RWPE1 (cell line): ENCODE measurements around the gene IGF2.
A peak's percentile ranks its signal among the peaks of the same experiment; 100 is the strongest.

Experiments
- CTCF ChIA-PET: fragments of 350-600 bp; sonication (Branson Sonifier 250); formaldehyde crosslinking; extraction: SDS; loops from one replicate; lab custom pipeline; 2021; lab: Yijun Ruan, JAX
- POLR2A ChIA-PET: fragments of 400-600 bp; formaldehyde crosslinking; extraction: SDS; loops from one replicate; lab custom pipeline; 2020; ENCODE audit warnings: antibody characterized with exemption; ENCODE audit not compliant: low non-redundant PET; lab: Yijun Ruan, JAX
- DNase-seq: peaks from one replicate; pipeline ENCODE4 v3.0.0; 2012; ENCODE audit warnings: low spot score
- H3K27ac ChIP-seq: fragments of 450-650 bp; 2 replicates; pipeline ENCODE4 v1.5.1; 2017
- TF ChIP-seq, protein P1 (sequence below): fragments of 450-650 bp; conservative IDR thresholded peaks from 2 replicates; pipeline ENCODE4 v1.5.1; 2017; ENCODE audit warnings: low read depth, mild to moderate bottlenecking

The IGF2 gene, protein sequence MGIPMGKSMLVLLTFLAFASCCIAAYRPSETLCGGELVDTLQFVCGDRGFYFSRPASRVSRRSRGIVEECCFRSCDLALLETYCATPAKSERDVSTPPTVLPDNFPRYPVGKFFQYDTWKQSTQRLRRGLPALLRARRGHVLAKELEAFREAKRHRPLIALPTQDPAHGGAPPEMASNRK

DNA sequence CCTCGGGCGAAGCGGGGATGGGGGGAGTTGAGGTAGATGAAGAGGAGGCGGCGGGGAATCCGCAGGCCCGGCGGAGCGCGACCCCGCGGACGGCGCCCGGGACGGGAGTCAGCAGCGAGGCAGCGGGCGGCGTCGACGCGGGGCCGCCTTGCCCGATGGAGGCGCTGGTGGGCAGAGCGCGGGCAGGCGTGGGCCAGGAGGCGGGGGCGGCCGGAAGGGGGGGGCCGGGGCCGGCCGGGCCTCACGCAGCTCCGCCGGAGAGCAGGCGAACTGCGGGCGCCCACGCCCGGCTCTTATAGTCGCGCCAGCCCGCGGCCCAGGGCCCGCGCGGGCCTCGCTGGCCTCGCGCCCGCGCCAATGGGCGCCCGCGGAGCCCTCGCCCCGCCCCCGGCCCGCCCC lies at the start of gene IGF2:
Gene IGF2 (minus strand): TSS at position 267 of the 399 bp plus-strand sequence. CDS start 3,866 bp downstream, outside the sequence.
- TF ChIP-seq, protein P1, sequence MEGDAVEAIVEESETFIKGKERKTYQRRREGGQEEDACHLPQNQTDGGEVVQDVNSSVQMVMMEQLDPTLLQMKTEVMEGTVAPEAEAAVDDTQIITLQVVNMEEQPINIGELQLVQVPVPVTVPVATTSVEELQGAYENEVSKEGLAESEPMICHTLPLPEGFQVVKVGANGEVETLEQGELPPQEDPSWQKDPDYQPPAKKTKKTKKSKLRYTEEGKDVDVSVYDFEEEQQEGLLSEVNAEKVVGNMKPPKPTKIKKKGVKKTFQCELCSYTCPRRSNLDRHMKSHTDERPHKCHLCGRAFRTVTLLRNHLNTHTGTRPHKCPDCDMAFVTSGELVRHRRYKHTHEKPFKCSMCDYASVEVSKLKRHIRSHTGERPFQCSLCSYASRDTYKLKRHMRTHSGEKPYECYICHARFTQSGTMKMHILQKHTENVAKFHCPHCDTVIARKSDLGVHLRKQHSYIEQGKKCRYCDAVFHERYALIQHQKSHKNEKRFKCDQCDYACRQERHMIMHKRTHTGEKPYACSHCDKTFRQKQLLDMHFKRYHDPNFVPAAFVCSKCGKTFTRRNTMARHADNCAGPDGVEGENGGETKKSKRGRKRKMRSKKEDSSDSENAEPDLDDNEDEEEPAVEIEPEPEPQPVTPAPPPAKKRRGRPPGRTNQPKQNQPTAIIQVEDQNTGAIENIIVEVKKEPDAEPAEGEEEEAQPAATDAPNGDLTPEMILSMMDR, result no peak
- CTCF ChIA-PET, result interaction anchor here (0.6 to 1.6 kb wide), 3 partner anchors 11 to 102 kb away, joined by 4 to 8 read pairs (median 4); no protein-coding TSS in a partner anchor
- POLR2A ChIA-PET, result no interaction called here

DNA sequence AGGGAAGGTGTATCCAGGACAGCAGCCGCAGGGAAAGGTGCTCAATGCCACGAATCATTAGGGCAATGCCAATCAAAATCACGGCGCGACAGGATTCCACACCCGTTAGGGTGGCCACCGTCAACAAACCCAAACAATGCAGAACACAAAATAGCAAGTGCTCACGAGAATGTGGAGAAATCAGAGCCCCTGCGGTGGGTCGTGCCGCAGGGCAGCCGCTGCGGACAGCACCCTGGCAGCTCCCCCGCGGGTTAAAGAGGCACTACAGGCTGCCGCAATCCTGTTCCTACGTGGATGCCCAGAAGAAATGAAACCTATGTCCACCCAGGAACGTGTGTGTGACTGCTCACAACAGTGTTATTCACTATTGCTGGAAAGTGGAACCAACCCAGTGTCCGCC lies 49.6 kb upstream of the IGF2 start:
- TF ChIP-seq, protein P1, result no peak
- ChIA-PET CTCF (no interaction called here), POLR2A (no interaction called here)
- no peak overlapping the region for H3K27ac ChIP-seq
- DNase-seq, result no peak

More for the DNA sequence above, at the start of gene IGF2:
- H3K27ac ChIP-seq, result no peak within 1 kb of the TSS
- DNase-seq, result no peak

DNA sequence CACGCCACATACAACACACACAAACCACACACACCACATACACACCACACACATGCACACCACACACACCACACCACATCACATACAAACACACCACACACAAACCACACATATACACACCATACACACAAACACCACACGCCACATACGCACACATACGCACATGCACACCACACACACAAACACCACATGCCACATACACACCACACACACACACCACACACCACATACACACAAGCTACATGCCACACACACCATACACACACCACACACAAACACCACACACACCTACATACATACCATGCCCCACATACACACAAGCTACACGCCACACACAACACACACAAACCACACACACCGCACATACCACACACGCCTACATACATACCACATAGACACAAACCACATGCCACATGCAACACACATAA lies 48.1 kb upstream of the IGF2 start:
- ChIA-PET POLR2A (no interaction called here), CTCF (no interaction called here)
- TF ChIP-seq, protein P1, result no peak
- DNase-seq, result no peak
- peak overlapping the region; percentile 74; the same call in 1 of the 2 replicates for H3K27ac ChIP-seq

DNA sequence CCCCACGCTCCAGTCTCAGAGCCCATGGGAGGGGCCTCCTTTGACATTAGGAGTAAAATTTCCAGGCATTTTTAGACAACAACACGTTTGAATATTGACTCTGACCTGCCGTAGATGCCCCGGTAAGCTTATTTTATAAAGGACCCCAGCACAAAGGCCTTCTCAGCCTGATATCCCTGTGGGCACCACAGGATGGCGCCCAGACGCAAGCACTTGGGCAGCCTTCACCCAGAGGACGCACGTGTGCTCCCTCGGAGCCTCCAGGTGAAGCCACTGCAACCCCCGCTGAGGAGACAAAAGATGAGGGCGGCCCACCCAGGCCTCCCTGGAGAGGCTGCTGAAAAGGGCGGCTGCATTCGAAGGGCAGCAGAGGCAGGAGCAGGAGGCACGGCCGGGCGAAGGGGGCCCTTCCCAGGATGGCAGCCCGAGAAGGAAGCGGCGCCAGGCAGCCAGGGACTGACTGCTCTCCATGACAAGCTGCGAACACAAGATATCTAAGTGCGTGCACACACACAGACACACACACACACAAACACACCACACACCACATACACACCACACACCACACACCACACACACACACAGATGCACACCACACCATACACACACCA lies 47.6 kb upstream of the IGF2 start:
- CTCF ChIA-PET, result interaction anchor here (0.6 to 1.1 kb wide), 6 partner anchors 15 to 336 kb away, joined by 3 to 5 read pairs (median 4); no protein-coding TSS in a partner anchor
- POLR2A ChIA-PET, result no interaction called here
- no peak for DNase-seq

DNA sequence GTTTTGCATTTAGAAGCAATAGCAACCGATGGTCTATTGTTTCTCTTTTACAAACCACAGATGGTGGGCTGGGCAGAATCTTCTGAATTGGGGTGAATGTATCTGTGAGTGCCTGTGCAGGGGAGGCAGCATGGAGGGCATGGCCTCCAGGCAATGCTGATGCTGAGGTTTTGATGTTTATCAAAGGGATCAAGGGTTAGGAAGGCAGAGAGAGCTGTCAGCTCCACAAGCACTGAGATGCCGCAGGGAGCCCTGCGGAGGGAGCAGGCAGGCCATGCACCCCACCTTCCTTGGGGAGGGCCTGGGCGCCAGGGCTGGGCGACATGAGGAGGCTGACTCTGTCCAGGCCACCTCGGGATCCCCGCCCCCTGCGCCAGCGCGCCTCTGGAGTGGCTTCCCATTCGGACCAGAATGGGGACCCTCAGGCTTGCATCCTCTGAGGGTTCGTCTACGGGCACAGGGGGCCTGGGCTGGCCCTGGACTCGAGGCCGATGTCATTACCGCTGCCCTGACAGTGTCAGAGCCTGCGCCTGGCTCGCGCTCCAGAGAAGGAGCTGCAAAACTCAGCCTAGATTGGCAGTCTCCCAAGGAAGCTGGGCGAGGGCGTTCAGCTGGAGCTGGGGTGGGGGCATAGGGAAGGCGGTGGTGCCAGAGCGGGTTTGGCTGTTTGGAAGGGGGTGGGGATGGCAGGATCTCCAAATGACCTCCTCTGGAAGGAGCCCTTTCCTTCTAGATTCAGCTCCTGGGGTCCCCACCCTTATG lies 46.3 kb upstream of the IGF2 start:
- POLR2A ChIA-PET, result no interaction called here
- no peak for DNase-seq
- TF ChIP-seq, protein P1, result no peak
- H3K27ac ChIP-seq, result peak overlapping the region; percentile 74
- CTCF ChIA-PET, result interaction anchor here (0.7 to 1.1 kb wide), 5 partner anchors 9 to 114 kb away, joined by 3 to 7 read pairs (median 3); no protein-coding TSS in a partner anchor

More for the DNA sequence above, 47.6 kb upstream of the IGF2 start:
- TF ChIP-seq, protein P1, result peak; percentile 36; the same call in 1 of the 2 replicates
- peak overlapping the region; percentile 74 for H3K27ac ChIP-seq
